ACC112 (cell line): Measurements from ENCODE around the gene LRRK2.
"Not testable (repeated sequence)": the region's sequence is repeated elsewhere in the genome, so short reads cannot be mapped to it uniquely, and the experiment has no call there.

Source experiments
- H2AFZ ChIP-seq: fragments of 200-600 bp; sonication (generic); one replicate; pipeline ENCODE4 v1.6.0; 2017; ENCODE audit warnings: antibody characterized with exemption, low read length; ENCODE audit not compliant: unreplicated experiment
- H3K27ac ChIP-seq: fragments of 200-600 bp; sonication (generic); 2 replicates; pipeline ENCODE4 v1.5.1; 2014; ENCODE audit warnings: low read depth, mild to moderate bottlenecking, antibody characterized with exemption, low read length, moderate library complexity
- H3K27me3 ChIP-seq: fragments of 200-600 bp; sonication (generic); 2 replicates; pipeline ENCODE4 v1.6.1; 2014; ENCODE audit warnings: mild to moderate bottlenecking, antibody characterized with exemption, low read length, moderate library complexity, mixed read lengths; ENCODE audit not compliant: insufficient read depth
- H3K36me3 ChIP-seq: fragments of 200-600 bp; sonication (generic); 2 replicates; pipeline ENCODE4 v1.6.1; 2016; ENCODE audit warnings: mild to moderate bottlenecking, antibody characterized with exemption, low read length, moderate library complexity, mixed read lengths; ENCODE audit not compliant: insufficient read depth
- H3K4me1 ChIP-seq: fragments of 200-600 bp; sonication (generic); one replicate; pipeline ENCODE4 v1.6.1; 2016; ENCODE audit warnings: low read length, mixed read lengths; ENCODE audit not compliant: insufficient read depth, unreplicated experiment, control insufficient read depth
- H3K4me3 ChIP-seq: fragments of 200-600 bp; sonication (generic); 2 replicates; pipeline ENCODE4 v1.5.1; 2014; ENCODE audit warnings: mild to moderate bottlenecking, low read depth, low read length
- H3K79me2 ChIP-seq: fragments of 200-600 bp; sonication (generic); one replicate; pipeline ENCODE4 v1.6.0; 2016; ENCODE audit warnings: low read length; ENCODE audit not compliant: control insufficient read depth, unreplicated experiment, insufficient read depth

Gene LRRK2

DNA sequence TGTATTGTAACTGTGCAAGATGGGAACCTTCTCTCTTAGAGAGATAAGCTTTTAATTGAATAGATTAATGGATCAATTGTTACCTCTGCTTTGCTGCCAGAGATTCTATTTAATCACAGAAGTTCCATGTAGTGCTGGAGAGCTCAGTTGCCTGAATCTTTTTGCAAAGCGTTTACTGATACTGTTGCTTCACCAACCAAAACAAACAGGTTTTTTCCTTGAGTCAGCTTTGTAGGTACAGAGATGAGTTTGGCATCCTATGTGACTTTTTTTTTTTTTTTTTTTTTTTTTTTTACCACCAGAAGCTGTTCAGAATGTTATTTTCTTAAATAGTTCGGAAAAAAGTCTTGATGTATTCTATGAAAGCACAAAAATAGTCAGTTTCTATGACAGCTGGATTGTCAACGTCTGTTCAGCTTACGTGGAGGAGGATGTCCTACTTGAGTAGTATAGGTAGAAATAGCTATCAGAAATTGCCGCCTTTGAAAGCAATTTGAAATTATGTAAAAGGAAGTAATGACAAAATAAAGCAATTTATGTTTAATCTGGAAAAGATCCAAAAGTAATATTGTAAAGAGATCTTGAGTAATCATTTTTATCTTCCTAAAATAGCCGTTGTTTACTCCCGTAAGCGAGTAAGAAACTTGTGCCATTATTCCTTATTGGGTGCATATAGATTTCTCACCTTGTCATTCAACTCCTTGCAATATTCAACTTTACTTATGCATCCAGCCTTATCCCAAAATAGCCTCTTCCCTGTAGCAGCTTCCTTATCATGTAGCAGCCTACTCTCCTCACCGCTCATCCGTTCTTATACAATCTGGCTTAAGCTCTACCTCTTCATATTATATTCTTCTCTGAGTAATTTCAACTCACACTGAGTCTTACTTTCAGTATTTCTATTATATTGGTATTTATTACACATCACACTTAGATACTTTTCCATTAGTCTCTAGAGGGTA lies 5.2 kb downstream of the LRRK2 start:
- H3K4me3 ChIP-seq: no peak overlapping the region
- H3K27ac ChIP-seq: no peak overlapping the region
- peaks cover 5% of the 10 kb centered on the region; the same call in 1 of the 2 replicates for H3K36me3 ChIP-seq
- H3K4me1 ChIP-seq: peaks cover 11% of the 10 kb centered on the region
- no peaks in the 10 kb centered on the region for H3K27me3 ChIP-seq
- no peak overlapping the region for H2AFZ ChIP-seq
- H3K79me2 ChIP-seq: peaks cover 13% of the 10 kb centered on the region

DNA sequence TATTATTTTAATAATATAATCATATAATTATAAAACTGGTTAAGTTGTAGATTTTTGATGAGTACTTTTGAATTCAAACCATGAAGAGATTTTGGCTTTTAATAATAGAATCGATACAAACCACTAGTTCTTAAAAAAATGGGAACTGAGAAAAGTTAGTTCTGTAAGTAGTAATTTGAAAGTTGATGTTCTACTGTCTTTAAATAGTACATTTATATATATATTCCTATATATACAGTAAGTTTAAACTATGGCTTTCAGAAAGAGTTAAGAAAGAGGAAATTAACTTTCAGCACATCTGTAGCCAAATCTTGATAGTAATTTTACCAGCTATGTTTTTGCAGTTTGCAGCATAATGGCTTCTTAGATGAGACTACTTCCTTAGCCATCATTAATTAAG lies 7.8 kb downstream of the LRRK2 start:
- Histone ChIP-seq H2AFZ (no peak overlapping the region), H3K4me1 (peaks cover 8% of the 10 kb centered on the region), H3K4me3 (no peak overlapping the region), H3K36me3 (peaks cover 8% of the 10 kb centered on the region; the same call in 1 of the 2 replicates), H3K27me3 (no peaks in the 10 kb centered on the region), H3K27ac (no peak overlapping the region), H3K79me2 (no peaks in the 10 kb centered on the region)

DNA sequence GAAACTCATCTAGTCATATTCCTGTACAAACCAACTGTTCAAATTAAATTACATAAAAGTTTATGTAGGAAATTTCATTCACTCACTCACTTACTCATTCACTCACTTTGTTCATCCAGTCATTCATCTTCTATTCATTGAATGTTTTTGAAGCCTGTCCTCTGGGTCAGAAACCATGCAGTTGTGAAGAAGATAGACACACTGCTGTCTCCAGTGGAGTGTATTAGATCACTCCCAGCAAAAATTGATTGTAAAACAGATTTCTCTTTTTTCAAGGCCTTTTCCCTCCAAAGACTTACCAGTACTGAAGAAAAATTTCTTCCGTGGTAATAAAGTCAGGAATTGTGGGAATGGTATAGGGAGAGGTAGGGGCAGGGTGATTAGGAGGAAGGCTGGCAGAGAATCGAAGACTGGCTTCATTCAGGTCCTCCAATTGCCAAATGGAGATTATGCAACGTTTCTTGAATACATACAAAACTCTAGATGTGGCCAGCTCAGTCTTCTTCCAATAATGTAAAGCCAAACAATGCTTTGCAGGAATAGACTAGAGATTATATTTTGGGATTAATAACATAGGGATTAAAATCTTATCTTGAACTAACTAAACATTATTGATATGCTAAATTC lies 9.1 kb downstream of the LRRK2 start:
- no peak overlapping the region for H3K4me3 ChIP-seq
- peaks cover 8% of the 10 kb centered on the region; the same call in 1 of the 2 replicates for H3K36me3 ChIP-seq
- H3K4me1 ChIP-seq: peaks cover 19% of the 10 kb centered on the region
- no peaks in the 10 kb centered on the region for H3K79me2 ChIP-seq
- H2AFZ ChIP-seq: no peak overlapping the region
- no peak overlapping the region for H3K27ac ChIP-seq
- H3K27me3 ChIP-seq: no peaks in the 10 kb centered on the region

GRCh38 chr12:40236357-40236850 lies 11.6 kb downstream of the LRRK2 start:
- Histone ChIP-seq H3K36me3 (peaks cover 8% of the 10 kb centered on the region; the same call in 1 of the 2 replicates), H3K4me3 (no peak overlapping the region), H3K27ac (no peak overlapping the region), H3K4me1 (peaks cover 13% of the 10 kb centered on the region), H2AFZ (no peak overlapping the region), H3K79me2 (no peaks in the 10 kb centered on the region), H3K27me3 (no peaks in the 10 kb centered on the region)

DNA sequence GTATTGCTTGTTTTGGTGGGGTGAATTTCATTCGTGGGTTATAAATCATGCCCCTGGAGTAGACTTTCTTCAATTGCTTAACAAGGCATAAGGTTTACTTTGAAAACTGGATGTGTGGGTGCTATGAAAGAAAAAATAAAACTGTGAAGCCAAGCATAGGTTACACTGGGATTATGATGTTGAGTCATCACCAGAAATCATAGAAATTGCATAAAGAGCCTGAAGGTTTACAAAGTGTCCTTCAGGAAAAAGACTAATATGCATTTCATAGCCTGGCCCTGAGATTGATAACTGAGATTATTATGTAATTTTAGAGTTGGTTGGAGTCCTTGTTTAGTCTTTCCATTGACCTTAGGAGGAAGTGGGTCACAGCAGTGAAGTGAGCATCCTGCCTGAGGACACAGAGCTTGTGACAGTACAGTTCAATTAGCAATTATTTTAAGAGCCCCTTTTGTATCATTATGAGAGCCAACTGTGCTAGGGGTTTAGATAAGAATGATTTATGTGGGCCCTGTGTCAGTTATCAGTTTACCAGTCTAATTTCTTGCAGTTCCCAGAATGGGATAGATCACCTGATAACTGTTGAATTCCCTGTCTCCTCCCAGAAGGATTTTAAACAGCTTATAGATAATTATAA lies 13.6 kb downstream of the LRRK2 start:
- 0 out of 2 replicates have a peak, but pooled peaks cover 4% of the 10 kb centered on the region for H3K36me3 ChIP-seq
- peak overlapping the region; percentile 3; the same call in 1 of the 2 replicates for H3K27ac ChIP-seq

GRCh38 chr12:40238979-40239378 lies 14.2 kb downstream of the LRRK2 start:
- peaks cover 28% of the 10 kb centered on the region for H3K4me1 ChIP-seq
- H3K36me3 ChIP-seq: 0 out of 2 replicates have a peak, but pooled peaks cover 4% of the 10 kb centered on the region
- no peaks in the 10 kb centered on the region for H3K27me3 ChIP-seq
- H3K4me3 ChIP-seq: no peak overlapping the region
- H3K27ac ChIP-seq: no peak overlapping the region
- H3K79me2 ChIP-seq: no peaks in the 10 kb centered on the region
- H2AFZ ChIP-seq: no peak overlapping the region

More for the DNA sequence above, 13.6 kb downstream of the LRRK2 start:
- H3K4me1 ChIP-seq: peaks cover 27% of the 10 kb centered on the region
- no peak overlapping the region for H3K4me3 ChIP-seq
- H2AFZ ChIP-seq: no peak overlapping the region
- no peaks in the 10 kb centered on the region for H3K27me3 ChIP-seq
- no peaks in the 10 kb centered on the region for H3K79me2 ChIP-seq

- H3K36me3 ChIP-seq: no peaks in the 10 kb centered on the region
Measured at GRCh38 chr12:40240779-40241178, 16.0 kb downstream of the LRRK2 start.

DNA sequence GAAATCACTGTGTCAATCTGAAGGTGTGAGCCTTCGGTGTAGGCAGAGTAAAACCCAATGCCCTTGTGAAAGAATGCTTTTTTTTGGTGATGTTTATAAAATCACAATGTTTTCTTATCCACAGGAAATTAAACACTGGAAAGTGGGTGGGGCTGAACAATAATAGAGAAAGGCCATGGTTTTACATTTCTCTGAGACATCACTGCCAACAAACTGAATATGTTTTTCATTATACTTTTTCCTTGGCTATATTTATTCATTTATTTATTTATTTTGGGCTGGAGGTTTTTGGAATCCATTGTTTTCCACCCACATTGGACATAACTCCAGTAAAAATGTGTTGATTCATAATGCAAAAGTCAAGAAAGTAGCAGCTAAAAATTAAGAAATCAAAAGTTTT lies 16.9 kb downstream of the LRRK2 start:
- Histone ChIP-seq H3K27me3 (no peaks in the 10 kb centered on the region), H3K4me1 (peaks cover 28% of the 10 kb centered on the region), H3K36me3 (no peaks in the 10 kb centered on the region), H3K4me3 (peak overlapping the region; percentile 28), H3K27ac (no peak overlapping the region), H3K79me2 (no peaks in the 10 kb centered on the region), H2AFZ (peak overlapping the region; percentile 83)

More at GRCh38 chr12:40240779-40241178, 16.0 kb downstream of the LRRK2 start:
- no peak overlapping the region for H2AFZ ChIP-seq
- no peak overlapping the region for H3K27ac ChIP-seq
- H3K4me1 ChIP-seq: peaks cover 28% of the 10 kb centered on the region
- H3K27me3 ChIP-seq: no peaks in the 10 kb centered on the region
- H3K4me3 ChIP-seq: no peak overlapping the region
- H3K79me2 ChIP-seq: no peaks in the 10 kb centered on the region

DNA sequence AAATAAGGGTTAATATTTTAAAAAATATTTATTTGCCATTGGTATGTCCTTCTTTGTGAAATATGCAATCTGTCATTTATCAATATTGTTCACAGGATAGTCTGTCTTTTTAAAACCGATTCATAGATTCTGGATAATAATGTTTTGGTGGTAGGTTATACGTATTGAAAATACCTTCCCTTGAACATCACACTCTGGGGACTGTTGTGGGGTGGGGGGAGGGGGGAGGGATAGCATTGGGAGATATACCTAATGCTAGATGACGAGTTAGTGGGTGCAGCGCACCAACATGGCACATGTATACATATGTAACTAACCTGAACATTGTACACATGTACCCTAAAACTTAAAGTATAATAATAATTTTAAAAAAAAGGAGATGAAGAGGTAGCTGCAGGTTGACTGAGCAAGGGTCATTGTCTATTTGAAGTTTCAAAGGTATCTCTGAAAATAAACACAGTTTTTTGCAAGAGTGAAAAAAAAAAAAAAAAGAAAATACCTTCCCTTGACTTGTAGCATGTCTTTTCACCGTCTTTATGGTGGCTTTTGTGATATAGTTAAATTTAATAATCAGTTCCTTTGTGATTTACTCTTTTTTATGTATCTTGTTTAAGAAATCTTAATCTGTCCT lies 19.8 kb downstream of the LRRK2 start:
- not testable (repeated sequence) for H3K79me2 ChIP-seq, H3K36me3 ChIP-seq, H3K27ac ChIP-seq, H2AFZ ChIP-seq, H3K27me3 ChIP-seq, H3K4me3 ChIP-seq
- H3K4me1 ChIP-seq: peaks cover 17% of the 10 kb centered on the region

- Histone ChIP-seq H3K27ac (no peak overlapping the region), H3K36me3 (peaks cover 5% of the 10 kb centered on the region; the same call in 1 of the 2 replicates), H3K4me1 (peaks cover 4% of the 10 kb centered on the region), H3K79me2 (no peaks in the 10 kb centered on the region), H3K4me3 (no peak overlapping the region), H2AFZ (no peak overlapping the region), H3K27me3 (no peaks in the 10 kb centered on the region)
Measured at GRCh38 chr12:40248034-40248433, 23.2 kb downstream of the LRRK2 start.
